ENCODE data around the gene LGR4. TPM values are rescaled to one million over a fixed set of nuclear protein-coding genes. Genes with fewer than 3 reads are reported as not detected.

Gene LGR4
- total and polyA plus RNA-seq, 2 of the 13 experiments (the other 11 are each of a cell fraction or from before 2014, with no cell fraction given), result 42.1 to 68.7 TPM

DNA sequence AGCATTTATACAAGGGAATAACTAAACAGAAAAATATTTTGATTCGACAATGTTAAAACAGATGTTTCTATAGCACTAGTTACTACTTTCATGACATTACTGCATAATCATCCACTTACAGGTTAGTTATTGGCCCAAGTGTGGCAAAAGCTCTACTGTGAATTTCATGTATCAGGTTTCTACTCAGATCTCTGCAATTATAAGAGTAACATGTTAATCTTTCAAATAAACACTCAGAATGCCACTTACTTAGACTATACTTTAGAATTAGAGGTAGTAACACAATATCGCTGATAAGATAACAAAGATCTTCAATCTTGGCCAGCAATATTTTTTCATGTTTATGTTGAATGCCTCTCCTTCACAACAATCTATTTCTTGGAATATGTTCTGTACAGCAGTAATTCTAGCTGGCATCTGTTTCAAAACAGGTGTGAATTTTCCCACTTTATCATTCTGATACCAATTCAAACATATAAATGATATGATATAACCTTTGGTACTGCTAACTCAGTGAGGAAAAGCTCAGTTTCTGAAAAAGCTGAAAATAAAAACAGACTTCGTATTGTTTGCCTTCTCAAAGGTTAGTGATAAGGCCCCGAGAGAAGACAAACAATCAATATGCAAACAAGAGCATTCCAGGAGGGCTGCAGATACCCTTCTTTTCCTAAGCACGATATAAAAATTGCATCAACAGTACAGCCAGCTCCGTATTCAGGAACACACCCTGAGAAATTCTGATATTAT lies 98.6 kb downstream of the LGR4 start (continued):
- TF ChIP-seq ARNTL (CRISPR knock-in tag; IDR thresholded peaks at IDR 0.05) (no peak), IRF2 (CRISPR knock-in tag; IDR thresholded peaks at IDR 0.05) (peak; percentile 69; the same call in 1 of the 2 replicates), RXRB (CRISPR knock-in tag; IDR thresholded peaks at IDR 0.05; ENCODE audit: borderline replicate concordance) (peak; percentile 83), ZZZ3 (CRISPR knock-in tag; IDR thresholded peaks at IDR 0.05; ENCODE audit: borderline replicate concordance) (no peak), FOXA3 (CRISPR knock-in tag; IDR thresholded peaks at IDR 0.05) (peak; percentile 90), SOX13 (IDR thresholded peaks at IDR 0.05) (0 out of 2 replicates have a peak, but pooled peaks have one; percentile 31), SOX13 (CRISPR knock-in tag; conservative IDR thresholded peaks at IDR 0.05 in 1 of 2, IDR thresholded peaks at IDR 0.05 in 1 of 2) (peak in 1 of 2 experiments; percentile 84; a peak in 2 of 4 replicates), SATB2 (CRISPR knock-in tag; IDR thresholded peaks at IDR 0.05) (no peak), ZNF747 (CRISPR knock-in tag; IDR thresholded peaks at IDR 0.05; ENCODE audit: borderline replicate concordance) (no peak), SNAPC2 (CRISPR knock-in tag; IDR thresholded peaks at IDR 0.05) (no peak), FOXP1 (IDR thresholded peaks at IDR 0.05) (peak; percentile 65), FOXP1 (CRISPR knock-in tag; IDR thresholded peaks at IDR 0.05) (peak; percentile 96), NFIC (IDR thresholded peaks at IDR 0.05; ENCODE audit: low read length) (peak; percentile 94), MED13 (CRISPR knock-in tag; IDR thresholded peaks at IDR 0.05) (no peak), EED (CRISPR knock-in tag; IDR thresholded peaks at IDR 0.05) (no peak), JDP2 (CRISPR knock-in tag; IDR thresholded peaks at IDR 0.05; ENCODE audit: borderline replicate concordance) (no peak), ISL2 (CRISPR knock-in tag; IDR thresholded peaks at IDR 0.05) (peak; percentile 65; the same call in 1 of the 2 replicates), PHF21A (CRISPR knock-in tag; IDR thresholded peaks at IDR 0.05) (peak; percentile 31; the same call in 1 of the 2 replicates), TBX3 (IDR thresholded peaks at IDR 0.05; ENCODE audit: borderline replicate concordance) (peak; percentile 59; the same call in 1 of the 2 replicates), ZNF678 (CRISPR knock-in tag; IDR thresholded peaks at IDR 0.05) (no peak), ZFP41 (CRISPR knock-in tag; IDR thresholded peaks at IDR 0.05; ENCODE audit: borderline replicate concordance) (no peak), FOXK1 (CRISPR knock-in tag; IDR thresholded peaks at IDR 0.05; ENCODE audit: borderline replicate concordance, low read depth) (peak; percentile 65; the same call in 1 of the 2 replicates), PHF5A (CRISPR knock-in tag; IDR thresholded peaks at IDR 0.05; ENCODE audit: low read depth, unreplicated experiment) (peak; percentile 67)
- TF ChIP-seq, protein P1, sequence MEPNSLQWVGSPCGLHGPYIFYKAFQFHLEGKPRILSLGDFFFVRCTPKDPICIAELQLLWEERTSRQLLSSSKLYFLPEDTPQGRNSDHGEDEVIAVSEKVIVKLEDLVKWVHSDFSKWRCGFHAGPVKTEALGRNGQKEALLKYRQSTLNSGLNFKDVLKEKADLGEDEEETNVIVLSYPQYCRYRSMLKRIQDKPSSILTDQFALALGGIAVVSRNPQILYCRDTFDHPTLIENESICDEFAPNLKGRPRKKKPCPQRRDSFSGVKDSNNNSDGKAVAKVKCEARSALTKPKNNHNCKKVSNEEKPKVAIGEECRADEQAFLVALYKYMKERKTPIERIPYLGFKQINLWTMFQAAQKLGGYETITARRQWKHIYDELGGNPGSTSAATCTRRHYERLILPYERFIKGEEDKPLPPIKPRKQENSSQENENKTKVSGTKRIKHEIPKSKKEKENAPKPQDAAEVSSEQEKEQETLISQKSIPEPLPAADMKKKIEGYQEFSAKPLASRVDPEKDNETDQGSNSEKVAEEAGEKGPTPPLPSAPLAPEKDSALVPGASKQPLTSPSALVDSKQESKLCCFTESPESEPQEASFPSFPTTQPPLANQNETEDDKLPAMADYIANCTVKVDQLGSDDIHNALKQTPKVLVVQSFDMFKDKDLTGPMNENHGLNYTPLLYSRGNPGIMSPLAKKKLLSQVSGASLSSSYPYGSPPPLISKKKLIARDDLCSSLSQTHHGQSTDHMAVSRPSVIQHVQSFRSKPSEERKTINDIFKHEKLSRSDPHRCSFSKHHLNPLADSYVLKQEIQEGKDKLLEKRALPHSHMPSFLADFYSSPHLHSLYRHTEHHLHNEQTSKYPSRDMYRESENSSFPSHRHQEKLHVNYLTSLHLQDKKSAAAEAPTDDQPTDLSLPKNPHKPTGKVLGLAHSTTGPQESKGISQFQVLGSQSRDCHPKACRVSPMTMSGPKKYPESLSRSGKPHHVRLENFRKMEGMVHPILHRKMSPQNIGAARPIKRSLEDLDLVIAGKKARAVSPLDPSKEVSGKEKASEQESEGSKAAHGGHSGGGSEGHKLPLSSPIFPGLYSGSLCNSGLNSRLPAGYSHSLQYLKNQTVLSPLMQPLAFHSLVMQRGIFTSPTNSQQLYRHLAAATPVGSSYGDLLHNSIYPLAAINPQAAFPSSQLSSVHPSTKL (CRISPR knock-in tag; IDR thresholded peaks at IDR 0.05), result peak; percentile 95
- TF ChIP-seq, protein P2, sequence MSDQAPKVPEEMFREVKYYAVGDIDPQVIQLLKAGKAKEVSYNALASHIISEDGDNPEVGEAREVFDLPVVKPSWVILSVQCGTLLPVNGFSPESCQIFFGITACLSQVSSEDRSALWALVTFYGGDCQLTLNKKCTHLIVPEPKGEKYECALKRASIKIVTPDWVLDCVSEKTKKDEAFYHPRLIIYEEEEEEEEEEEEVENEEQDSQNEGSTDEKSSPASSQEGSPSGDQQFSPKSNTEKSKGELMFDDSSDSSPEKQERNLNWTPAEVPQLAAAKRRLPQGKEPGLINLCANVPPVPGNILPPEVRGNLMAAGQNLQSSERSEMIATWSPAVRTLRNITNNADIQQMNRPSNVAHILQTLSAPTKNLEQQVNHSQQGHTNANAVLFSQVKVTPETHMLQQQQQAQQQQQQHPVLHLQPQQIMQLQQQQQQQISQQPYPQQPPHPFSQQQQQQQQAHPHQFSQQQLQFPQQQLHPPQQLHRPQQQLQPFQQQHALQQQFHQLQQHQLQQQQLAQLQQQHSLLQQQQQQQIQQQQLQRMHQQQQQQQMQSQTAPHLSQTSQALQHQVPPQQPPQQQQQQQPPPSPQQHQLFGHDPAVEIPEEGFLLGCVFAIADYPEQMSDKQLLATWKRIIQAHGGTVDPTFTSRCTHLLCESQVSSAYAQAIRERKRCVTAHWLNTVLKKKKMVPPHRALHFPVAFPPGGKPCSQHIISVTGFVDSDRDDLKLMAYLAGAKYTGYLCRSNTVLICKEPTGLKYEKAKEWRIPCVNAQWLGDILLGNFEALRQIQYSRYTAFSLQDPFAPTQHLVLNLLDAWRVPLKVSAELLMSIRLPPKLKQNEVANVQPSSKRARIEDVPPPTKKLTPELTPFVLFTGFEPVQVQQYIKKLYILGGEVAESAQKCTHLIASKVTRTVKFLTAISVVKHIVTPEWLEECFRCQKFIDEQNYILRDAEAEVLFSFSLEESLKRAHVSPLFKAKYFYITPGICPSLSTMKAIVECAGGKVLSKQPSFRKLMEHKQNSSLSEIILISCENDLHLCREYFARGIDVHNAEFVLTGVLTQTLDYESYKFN (CRISPR knock-in tag; conservative IDR thresholded peaks at IDR 0.05), result peak; percentile 96

Measured in HepG2 (cell line).